Stimulated activated CD4-positive, alpha-beta T cell treated with anti-CD3 and anti-CD28 coated beads, TNF-alpha, amount 100 ng/mL, for 48 hours (primary cell): ENCODE data around the gene PLCB1.
"Not testable (repeated sequence)": the region's sequence is repeated elsewhere in the genome, so short reads cannot be mapped to it uniquely, and the experiment has no call there.

Source experiments
- DNase-seq, 3 donors: peaks; one replicate each; pipeline ENCODE4 v3.0.0-alpha.2; 2020; ENCODE audit warnings: low read depth in 3 of 3

The PLCB1 gene

DNA sequence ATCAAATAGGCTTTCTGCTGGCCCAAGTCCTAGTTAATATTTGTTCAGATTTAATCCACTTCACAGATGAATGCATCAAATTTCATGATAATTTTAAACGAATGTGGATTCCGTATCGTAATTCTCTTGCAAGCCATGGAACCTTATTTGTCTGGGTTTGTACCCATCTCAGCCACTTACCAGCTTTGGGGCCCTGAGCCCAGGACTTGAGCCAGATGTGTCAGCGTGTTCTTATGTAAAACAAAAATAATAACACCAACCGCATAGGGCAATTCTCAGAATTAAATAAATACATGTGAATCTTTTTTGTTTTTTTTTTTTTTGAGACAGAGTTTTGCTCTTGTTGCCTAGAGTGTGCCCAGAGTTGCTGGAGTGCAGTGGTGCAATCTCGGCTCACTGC, 654.3 kb downstream of the PLCB1 start:
- DNase-seq, result no peak

- no peak for DNase-seq
Observed at GRCh38 chr20:8787090-8787489, 655.0 kb downstream of the PLCB1 start.

- no peak for DNase-seq
Observed at GRCh38 chr20:8788275-8788674, 656.2 kb downstream of the PLCB1 start.

- DNase-seq, result no peak
Observed at GRCh38 chr20:8788831-8789230, 656.8 kb downstream of the PLCB1 start.

DNA sequence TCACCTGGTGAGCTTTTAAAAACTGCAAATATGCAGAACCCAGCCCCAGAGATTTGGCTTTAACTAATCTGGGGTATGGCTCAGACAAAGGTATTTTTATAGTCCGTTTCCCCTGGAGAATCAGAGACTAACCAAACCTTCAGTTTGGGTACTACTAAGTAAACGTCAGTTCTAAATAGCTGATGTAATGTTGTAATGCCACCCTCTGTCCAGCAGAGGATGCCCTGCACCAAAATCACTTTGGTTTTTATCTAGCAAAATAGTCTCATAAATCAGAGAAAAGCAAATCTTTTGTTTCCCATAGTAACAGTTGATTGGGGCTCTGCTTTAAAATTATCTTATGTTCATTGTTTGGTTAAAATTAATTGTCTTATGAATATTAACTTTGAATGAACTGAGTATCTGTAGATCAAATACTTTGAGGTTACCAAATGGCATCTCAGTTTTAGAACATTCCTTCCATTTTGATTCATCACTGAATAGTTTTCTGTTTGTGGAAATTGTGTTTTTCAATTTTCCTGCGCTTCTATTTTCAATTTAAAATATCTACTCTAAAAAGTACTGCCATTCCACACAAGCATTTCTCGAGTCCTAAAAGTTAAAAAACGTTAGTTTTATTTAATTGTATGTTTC, 658.5 kb downstream of the PLCB1 start:
- DNase-seq, result peak in 1 of 3 donors; percentile 4

- no peak for DNase-seq
Observed at GRCh38 chr20:8795404-8795803, 663.3 kb downstream of the PLCB1 start.

DNA sequence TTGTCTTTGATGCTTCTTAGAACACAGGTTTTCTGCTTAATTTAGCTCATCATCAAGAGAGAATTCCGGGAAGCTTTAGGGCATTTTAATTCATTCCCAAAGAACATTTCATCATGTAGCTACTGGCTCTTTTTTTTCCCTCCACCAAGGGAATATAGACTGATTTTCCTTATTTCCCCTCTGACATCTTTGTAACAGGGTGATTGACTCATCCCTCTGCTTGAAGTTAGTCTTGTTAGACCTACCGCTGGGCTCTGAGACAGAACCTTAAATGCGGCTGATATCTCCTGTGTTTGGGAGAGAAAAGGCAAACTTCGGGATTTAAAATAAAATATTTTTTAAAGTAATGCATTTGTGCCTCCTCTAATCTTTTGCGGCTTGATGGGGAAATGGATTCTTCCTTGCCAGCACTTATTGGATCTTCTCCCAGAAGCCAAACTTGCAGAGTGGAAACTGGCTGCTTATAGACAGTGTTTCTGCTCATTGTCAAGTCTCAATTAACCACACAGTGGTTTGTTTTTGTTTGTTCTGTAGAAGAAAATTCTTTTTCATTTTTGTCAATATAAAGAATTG, 664.1 kb downstream of the PLCB1 start:
- no peak for DNase-seq

- DNase-seq, result no peak
Observed at GRCh38 chr20:8798505-8798904, 666.4 kb downstream of the PLCB1 start.

GRCh38 chr20:8800089-8800488, 668.0 kb downstream of the PLCB1 start:
- no peak for DNase-seq

DNA sequence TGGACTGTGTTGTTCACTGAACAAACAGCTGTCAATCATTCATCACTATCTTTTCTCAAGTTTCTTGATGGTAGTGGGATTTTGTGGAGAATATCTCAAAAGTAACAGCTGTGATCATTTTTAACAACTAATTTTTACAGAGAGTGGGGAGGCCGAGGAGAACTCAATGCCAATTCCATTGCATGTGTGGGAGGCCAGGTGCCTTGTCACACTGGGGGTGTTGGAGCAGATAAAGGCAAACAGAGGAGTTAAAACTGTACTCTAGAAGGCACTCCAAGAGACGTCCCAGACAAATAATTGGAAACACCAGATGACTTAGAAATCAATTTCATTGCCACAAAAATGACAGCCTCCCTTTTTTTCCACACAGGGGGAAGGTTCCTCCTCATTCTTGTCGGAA, 669.6 kb downstream of the PLCB1 start:
- no peak for DNase-seq

GRCh38 chr20:8803065-8803464, 671.0 kb downstream of the PLCB1 start:
- DNase-seq, result no peak

DNA sequence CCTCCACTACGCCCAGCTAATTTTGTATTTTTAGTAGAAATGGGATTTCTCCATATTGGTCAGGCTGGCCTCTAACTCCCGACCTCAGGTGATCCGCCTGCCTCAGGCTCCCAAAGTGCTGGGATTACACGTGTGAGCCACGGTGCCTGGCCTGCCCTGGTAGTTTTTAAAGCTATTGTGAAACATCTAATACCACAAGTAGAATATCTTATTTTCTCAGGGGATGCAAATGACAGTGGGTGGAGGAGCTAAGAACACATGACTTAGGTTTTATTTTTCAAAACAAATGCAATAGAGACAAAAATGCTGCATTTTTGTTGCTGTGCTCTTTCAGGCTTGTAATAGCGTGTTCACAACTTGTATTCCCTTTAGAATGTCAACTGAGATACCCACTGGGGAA, 671.9 kb downstream of the PLCB1 start:
- DNase-seq, result no peak

DNA sequence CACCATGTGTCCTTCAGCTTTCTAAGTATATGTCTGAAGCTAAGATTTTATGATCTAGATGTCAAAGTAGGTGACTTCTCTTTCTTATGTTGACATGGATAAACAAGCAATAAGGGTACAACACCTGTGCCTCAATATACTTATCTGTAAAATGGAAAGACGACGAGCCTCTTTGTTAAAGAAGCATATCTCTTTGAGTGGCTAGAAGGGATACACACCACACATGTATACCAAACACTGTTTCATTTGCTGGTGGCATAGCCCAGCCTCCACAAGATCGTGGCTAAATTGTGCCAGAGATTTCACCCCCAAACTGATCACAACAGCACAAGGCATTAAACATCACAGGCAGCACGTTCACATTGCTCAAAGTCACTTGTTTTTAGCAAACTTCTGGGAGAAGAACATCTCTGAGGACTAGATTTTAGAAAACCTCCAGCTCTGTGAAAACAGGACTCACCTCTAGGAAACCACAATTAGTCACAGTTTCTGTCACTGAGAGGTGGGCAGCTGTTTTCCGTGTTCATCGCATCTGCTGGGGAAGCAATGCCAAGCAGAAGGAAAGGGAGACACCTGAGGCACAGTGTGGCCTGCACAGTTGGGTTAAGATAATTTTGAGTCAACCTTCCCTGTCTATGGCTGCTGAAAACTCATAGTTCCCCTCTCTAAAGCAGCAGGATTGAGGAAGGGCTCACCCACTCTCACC, 673.8 kb downstream of the PLCB1 start:
- no peak for DNase-seq

DNA sequence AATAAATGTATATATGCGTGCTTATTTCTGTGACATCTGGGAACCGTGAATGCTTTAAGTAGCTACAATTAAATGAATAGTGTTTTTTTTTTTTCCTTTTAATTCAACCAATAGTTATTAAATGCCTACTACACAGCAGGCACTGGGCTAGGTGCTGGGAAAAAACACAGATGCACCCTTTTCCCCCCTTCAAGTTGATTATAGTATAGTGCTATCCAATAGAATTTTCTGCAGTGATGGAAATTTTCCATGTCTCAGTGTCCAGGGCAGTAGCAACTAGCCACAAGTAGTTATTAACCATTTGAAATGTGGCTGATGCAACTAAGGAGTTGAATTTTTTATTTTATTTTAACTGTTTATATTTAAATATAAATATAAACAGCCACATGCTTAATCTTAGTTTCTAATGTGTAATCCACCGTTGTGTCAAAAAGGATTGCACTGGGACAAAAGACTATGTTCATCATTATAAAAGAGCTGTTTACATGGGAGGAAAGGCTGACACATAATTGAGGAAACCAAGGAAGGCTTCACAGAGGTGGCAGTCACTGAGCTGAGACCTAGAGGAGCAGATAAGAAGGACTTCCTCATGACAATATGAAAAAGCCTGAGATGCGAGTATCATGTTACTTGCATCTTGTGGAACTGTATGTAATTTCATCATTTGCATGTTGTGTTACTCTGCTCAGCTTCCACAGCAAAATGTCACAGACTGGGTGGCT, 675.6 kb downstream of the PLCB1 start:
- DNase-seq, result no peak

DNA sequence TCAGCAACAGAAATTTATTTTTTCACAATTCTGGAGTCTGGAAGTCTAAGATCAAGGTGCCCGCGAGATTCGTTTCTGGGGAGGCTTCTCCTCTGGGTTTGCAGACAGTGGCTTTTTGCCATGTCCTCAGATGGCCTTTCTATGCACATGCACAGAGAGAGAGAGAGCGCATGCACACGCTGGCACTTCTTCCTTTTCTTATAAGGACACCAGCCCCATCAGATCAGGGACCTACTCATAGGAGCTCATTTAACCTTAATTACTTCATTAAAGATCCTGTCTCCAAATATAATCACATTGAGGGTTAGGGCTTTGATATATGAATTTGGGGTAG, 676.1 kb downstream of the PLCB1 start:
- no peak for DNase-seq

- DNase-seq, result no peak
Observed at GRCh38 chr20:8809107-8809953, 677.3 kb downstream of the PLCB1 start.

- DNase-seq, result no peak
Observed at GRCh38 chr20:8811801-8812594, 679.9 kb downstream of the PLCB1 start.

GRCh38 chr20:8812817-8813216, 680.8 kb downstream of the PLCB1 start:
- no peak for DNase-seq

- no peak for DNase-seq
Observed at GRCh38 chr20:8815208-8815607, 683.1 kb downstream of the PLCB1 start.

GRCh38 chr20:8829256-8829655, 697.2 kb downstream of the PLCB1 start:
- no peak for DNase-seq

- DNase-seq, result not testable (repeated sequence)
Observed at GRCh38 chr20:8834294-8834693, 702.2 kb downstream of the PLCB1 start.
